Left ventricle myocardium superior (tissue), 1 donor: ENCODE measurements around the gene FADS1. TPM values are rescaled to one million over a fixed set of nuclear protein-coding genes. Genes with fewer than 3 reads are reported as not detected.

Source experiments
- ATAC-seq: fragments of 200-7000 bp; cut with Tn5 transposase; one replicate; pipeline ENCODE4 v1.9.1; 2020; ENCODE audit warnings: mild to moderate bottlenecking, moderate library complexity
- DNase-seq: peaks from one replicate; pipeline ENCODE4 v3.0.0-alpha.2; 2020
- intact Hi-C: fragments of 100-400 bp; cut with micrococcal nuclease; formaldehyde crosslinking; loops from one replicate; pipeline ENCODE4 v1.11.0; 2022
- total RNA-seq: library from RNA; stranded (reverse); fragmentation: NEBNext Ultra II Directional; extraction: Animal tissue kit (Norgen Biotek cat#: 25700); gene quantifications from one replicate; pipeline ENCODE4 v1.2.1, GENCODE V29; 2021
- donor health status: DM: no; HTN: yes; CAD: no; lungs with severe emphysema.

Gene FADS1
- total RNA-seq, 1 donor from 2014 or later, result 26.3 TPM

DNA sequence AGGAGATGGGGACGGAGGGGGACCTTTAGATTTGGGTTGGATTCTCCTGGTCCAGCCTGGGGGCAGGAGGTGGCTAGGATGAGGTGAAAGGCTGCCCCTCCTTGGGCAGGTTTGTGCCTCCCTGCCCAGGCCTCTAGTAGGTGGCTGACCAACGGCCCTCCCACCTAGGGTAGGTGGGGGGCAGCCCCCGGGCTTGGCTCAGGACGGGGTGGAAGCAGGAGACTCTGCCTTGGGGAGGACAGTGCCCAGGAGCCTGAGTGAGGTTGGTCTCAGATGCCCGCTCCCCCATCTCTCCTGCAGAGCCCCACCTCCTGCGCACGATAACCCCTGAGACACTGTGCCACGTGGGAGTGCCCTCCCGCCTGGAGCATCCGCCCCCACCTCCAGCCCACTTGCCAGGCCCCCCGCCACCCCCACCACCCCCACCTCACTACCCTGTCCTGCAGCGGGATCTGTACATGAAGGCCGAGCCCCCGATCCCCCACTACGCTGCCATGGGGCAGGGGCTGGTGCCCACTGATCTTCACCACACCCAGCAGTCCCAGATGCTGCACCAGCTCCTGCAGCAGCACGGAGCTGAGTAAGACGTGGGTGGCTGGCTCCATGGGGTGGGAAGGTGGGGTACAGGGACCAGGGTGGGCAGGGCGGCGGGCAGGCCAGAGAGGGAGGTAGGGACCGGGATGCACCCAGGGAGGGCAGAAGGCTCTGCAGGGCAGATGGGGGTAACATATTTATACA lies 46.7 kb downstream of the FADS1 start:
- intact Hi-C loops, result no loop called here
- no peak for ATAC-seq

GRCh38 chr11:61769169-61769920 lies 47.5 kb downstream of the FADS1 start:
- intact Hi-C loops, result no loop called here
- no peak for DNase-seq

More for the DNA sequence above, 46.7 kb downstream of the FADS1 start:
- no peak for DNase-seq

GRCh38 chr11:61768376-61769076 lies 48.3 kb downstream of the FADS1 start:
- intact Hi-C loops, result no loop called here
- ATAC-seq, result no peak
- DNase-seq, result no peak

More at GRCh38 chr11:61769169-61769920, 47.5 kb downstream of the FADS1 start:
- no peak for ATAC-seq

- ATAC-seq, result no peak
- DNase-seq, result no peak
- intact Hi-C loops, result no loop called here
Measured at GRCh38 chr11:61766353-61766841, 50.4 kb downstream of the FADS1 start.

- intact Hi-C loops, result no loop called here
- DNase-seq (no peak), ATAC-seq (no peak)
Measured at GRCh38 chr11:61765550-61766253, 51.1 kb downstream of the FADS1 start.

DNA sequence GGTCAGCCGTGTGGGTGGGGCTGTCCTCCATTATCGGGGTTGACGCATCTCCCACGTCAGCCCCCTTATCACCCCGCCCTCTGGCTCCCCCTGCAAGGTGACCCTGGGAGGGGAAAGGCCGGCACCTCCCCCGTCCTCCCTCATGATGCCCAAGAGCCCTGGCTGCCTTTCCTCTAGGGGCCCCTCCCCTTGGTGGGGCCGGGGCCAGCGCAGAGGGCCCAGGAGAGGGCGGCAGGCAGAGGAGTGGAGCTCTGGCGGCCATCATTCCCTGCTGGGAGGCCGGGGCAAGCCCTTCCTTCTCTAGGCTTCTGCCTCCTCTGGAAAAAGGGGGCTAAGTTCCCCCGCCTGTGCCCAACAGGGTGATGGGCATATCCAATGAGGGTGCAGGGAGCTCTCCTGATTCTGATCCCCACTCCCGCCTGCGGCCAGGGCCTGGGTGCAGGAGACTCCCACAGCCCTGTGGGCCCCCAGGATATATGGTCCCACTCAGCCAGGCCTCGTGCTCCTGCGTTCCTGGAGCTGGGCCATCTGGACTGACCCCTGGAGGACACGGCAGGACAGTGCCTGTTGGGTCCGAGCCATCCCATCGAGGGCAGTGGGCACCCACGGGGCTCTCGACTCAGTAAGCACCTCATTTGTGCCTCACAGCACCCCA lies 52.1 kb downstream of the FADS1 start:
- intact Hi-C loops, result no loop called here
- no peak for DNase-seq
- ATAC-seq, result peak; percentile 42

DNA sequence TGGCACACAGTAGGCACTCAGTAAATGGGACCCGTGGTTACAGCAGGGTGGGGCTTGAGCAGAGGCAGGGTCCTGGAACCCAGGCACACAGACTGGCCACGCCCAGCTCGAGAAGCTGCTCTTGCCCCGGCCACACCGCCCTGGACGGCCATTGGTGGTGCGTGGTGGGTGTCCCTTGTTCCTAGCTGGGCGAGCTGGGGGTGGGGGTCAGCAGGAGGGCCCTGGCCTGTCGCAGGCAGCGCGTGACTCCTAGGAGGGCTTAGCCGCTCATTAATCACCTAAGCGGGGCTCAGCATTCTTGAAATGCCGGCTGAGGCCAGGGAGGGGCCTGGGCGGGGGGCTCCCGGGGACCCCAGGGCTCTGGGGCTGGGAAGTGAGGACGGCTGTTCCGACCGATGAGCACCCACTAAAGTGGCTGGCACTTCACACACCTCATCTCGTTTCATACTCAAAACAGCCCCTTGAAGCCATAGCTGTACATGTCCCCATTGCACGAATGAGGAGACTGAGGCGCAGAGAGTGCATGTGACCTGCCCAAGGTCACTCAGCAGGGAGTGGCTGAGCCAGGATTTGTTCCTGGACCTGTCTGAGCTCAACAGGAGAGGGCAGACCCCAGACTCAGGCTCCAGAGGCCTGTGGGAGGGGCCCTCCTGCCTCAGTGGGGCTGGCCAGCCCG lies 52.7 kb downstream of the FADS1 start:
- ATAC-seq (no peak), DNase-seq (no peak)
- intact Hi-C loops, result no loop called here

DNA sequence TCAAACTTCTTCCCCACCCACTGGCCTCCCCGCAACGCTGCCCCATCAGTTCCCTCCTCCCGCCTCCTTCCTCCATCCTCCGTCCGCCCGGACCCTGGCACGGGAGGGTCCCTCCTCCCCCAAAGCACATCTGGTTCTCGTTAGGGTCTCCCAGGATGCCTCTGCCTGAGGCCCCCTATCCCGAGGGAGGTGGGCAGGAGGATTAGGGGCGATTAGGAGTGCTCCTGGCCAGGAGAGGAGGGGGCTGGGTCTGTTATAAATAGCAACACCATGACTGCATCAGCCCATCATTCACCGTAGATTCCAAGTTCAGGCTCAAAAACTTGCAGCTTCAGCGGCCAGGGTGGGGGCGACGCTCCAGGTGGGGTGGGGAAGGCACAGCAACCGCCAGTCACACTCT lies 54.0 kb downstream of the FADS1 start:
- intact Hi-C loops, result no loop called here
- no peak for ATAC-seq
- DNase-seq, result no peak

DNA sequence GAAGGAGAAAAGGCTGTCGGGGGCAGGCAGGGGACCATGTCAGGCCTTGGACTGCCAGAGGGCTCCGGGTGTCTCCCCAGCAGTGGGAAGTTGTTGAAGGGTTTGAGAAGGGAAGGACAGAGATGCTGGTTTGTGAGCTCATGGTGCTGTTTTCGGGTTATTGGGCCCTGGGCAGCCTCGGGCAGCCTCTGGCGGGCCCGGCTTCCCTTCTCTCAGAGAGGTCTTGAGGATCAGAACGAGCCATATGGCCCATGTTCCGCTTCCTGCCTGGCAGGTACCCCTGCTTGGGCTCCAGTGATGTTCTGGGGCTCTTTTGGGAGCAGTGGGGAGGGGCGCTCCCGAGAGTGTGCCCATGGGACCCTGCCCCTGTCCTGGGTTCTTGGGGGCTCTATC lies 54.6 kb downstream of the FADS1 start:
- intact Hi-C loops, result no loop called here
- ATAC-seq (no peak), DNase-seq (no peak)

DNA sequence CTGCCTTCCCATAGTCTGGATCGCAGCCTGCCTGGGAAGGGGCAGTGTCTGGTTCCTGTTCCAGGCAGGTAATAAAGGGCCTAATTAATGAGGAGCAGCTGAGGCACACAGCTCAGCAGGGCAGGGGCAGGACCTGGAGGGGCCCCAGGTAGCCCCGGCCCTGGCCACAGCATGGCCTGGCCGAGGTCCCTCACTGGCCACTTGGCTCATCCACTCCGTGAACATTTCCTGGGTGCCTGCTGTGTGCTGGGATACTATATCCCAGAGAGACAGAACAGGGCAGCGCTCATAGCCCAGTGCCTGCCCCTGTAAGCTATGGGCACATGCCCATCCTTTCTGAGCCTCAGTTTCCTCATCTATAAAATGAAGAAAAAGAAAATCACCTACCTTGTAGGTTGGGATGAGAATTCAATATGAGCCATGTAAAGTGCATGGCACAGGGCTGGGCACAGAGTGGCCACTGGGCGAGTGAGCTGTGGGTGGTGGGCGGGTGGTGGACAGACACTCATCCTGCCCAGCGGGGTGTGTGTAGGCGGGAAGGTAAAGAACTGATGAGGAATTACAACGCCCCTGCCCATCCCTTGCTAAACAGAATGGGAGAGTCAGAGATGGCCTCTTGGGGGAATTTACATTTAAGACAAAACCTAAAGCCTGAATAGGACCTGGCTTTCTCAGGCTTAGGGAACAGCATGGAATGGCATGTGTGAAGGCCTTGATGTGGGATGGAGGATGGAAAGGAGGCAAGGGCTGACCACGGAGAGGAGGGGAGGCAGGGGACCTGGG lies 55.2 kb downstream of the FADS1 start:
- ATAC-seq, result no peak
- no peak for DNase-seq

GRCh38 chr11:61760946-61761345 lies 55.9 kb downstream of the FADS1 start:
- intact Hi-C loops, result no loop called here
- no peak for DNase-seq
- ATAC-seq, result no peak

More for the DNA sequence above, 55.2 kb downstream of the FADS1 start:
- intact Hi-C loops, result no loop called here

- DNase-seq (no peak), ATAC-seq (no peak)
- intact Hi-C loops, result no loop called here
Measured at GRCh38 chr11:61757213-61757862, 59.5 kb downstream of the FADS1 start.

GRCh38 chr11:61756452-61757212 lies 60.2 kb downstream of the FADS1 start:
- no peak for ATAC-seq
- DNase-seq, result no peak
- intact Hi-C loops, result no loop called here

GRCh38 chr11:61756147-61756451 lies 60.7 kb downstream of the FADS1 start:
- ATAC-seq (no peak), DNase-seq (no peak)
- intact Hi-C loops, result no loop called here

- no peak for ATAC-seq
- intact Hi-C loops, result no loop called here
- DNase-seq, result no peak
Measured at GRCh38 chr11:61754534-61755482, 62.0 kb downstream of the FADS1 start.
